Mesodermal cell (in vitro differentiated cells): Measurements from ENCODE around the gene TREML1.

Experiments used
- H3K27ac ChIP-seq: 2 replicates; pipeline ENCODE4 v1.7.0; 2013; ENCODE audit warnings: mild to moderate bottlenecking, low read depth, low read length, moderate library complexity; ENCODE audit not compliant: severe bottlenecking
- H3K36me3 ChIP-seq: 2 replicates; pipeline ENCODE4 v1.7.1; 2013; ENCODE audit warnings: mild to moderate bottlenecking, low read length, moderate library complexity; ENCODE audit not compliant: control insufficient read depth, insufficient read depth
- H3K4me1 ChIP-seq: one replicate; pipeline ENCODE4 v1.7.1; 2013; ENCODE audit warnings: mild to moderate bottlenecking, low read length; ENCODE audit not compliant: insufficient read depth, control insufficient read depth, poor library complexity, severe bottlenecking
- H3K4me3 ChIP-seq: 2 replicates; pipeline ENCODE4 v1.7.0; 2013; ENCODE audit warnings: low read length, control low read depth, mild to moderate bottlenecking; ENCODE audit not compliant: insufficient read depth, poor library complexity, severe bottlenecking; ENCODE audit errors: extremely low read depth
- H3K9me3 ChIP-seq: 2 replicates; pipeline ENCODE4 v1.7.1; 2013; ENCODE audit warnings: mild to moderate bottlenecking, low read length, moderate library complexity; ENCODE audit not compliant: control insufficient read depth
- WGBS, 2 experiments: methylation state at CpG; one replicate each; pipeline ENCODE4 v1.1.5; 2013; ENCODE audit warnings: missing lambda C conversion rate in 2 of 2; ENCODE audit not compliant: insufficient coverage in 2 of 2; 5-methylcytosine and 5-hydroxymethylcytosine counted together

The TREML1 gene

GRCh38 chr6:41177287-41177686 is 23.1 kb upstream of the TREML1 start:
- Histone ChIP-seq H3K36me3 (no peaks in the 10 kb centered on the region), H3K27ac (no peak overlapping the region), H3K4me1 (no peaks in the 10 kb centered on the region), H3K9me3 (no peaks in the 10 kb centered on the region), H3K4me3 (no peak overlapping the region)
- 76 to 78% methylated on average over 2 to 3 of the region's 3 CpGs for WGBS, 2 experiments

GRCh38 chr6:41176189-41176588 is 22.0 kb upstream of the TREML1 start:
- WGBS, 2 experiments = 92 to 95% methylated on average over 12 of the region's 12 CpGs
- no peak overlapping the region for H3K4me3 ChIP-seq
- H3K4me1 ChIP-seq = no peaks in the 10 kb centered on the region
- H3K9me3 ChIP-seq = no peaks in the 10 kb centered on the region
- no peak overlapping the region for H3K27ac ChIP-seq
- H3K36me3 ChIP-seq = no peaks in the 10 kb centered on the region

- no peaks in the 10 kb centered on the region for H3K9me3 ChIP-seq
- no peaks in the 10 kb centered on the region for H3K36me3 ChIP-seq
- H3K27ac ChIP-seq = no peak overlapping the region
- no CpG with 5 or more reads among the region's 1 CpG for whole genome bisulfite sequencing, 2 experiments
- H3K4me3 ChIP-seq = no peak overlapping the region
- no peaks in the 10 kb centered on the region for H3K4me1 ChIP-seq
Measured at GRCh38 chr6:41175084-41175483, 20.9 kb upstream of the TREML1 start.

DNA sequence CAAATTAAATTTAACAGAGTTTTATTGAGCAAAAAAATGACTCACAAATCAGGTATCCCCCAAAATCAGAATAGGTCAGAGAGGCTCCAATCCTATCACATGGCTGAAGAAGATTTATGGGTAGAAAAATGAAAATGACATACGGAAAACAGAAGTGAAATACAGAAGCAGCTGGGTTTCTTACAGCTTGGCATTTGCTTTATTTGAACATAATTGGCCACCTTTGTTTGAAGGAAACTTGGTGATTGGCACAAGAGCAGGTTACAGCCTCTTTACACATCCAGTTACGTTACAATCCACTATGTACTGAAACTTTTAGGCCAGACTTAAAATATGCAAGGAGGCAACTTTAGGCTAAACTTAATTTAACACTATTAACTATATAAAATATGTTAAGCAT is 20.5 kb upstream of the TREML1 start:
- Histone ChIP-seq H3K9me3 (no peaks in the 10 kb centered on the region), H3K36me3 (no peaks in the 10 kb centered on the region), H3K4me1 (no peaks in the 10 kb centered on the region), H3K4me3 (no peak overlapping the region), H3K27ac (no peak overlapping the region)
- WGBS, 2 experiments = 80 to 100% methylated on average over 1 of the region's 2 CpGs

GRCh38 chr6:41171908-41172307 is 17.8 kb upstream of the TREML1 start:
- H3K27ac ChIP-seq = no peak overlapping the region
- H3K9me3 ChIP-seq = no peaks in the 10 kb centered on the region
- H3K4me3 ChIP-seq = no peak overlapping the region
- no peaks in the 10 kb centered on the region for H3K36me3 ChIP-seq
- WGBS, 2 experiments = 67% methylated on average over 1 of the region's 3 CpGs; no CpG with 5 or more reads in 1 of the 2 experiments
- no peaks in the 10 kb centered on the region for H3K4me1 ChIP-seq

DNA sequence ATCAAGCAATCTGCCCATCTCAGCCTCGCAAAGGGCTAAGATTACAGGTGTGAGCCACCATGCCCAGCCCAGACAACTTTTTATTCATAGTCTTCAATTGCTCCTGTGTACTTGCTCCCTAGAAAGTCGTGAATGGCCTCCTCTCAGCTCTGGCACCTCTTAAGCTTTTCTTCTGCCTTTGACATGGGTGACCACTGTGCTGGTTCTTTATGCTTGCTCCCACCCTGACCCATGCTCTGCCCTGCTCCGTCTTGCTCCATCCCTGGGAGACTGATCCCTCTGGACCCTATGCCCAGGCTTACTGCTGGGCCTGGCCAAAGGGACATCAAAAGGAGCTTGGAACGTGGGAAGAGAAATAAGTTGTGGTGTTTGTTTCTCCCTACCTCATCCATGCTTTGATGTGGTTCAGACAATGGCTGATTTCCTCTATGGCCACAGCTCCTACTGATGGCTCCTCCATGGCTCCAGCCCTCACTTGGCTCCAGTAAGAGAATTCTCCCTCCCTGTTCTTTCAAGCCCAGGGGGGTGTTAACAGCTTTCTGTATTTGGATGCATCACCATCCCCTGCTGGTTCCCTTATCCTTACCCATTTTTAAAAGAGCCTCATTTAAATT is 16.5 kb upstream of the TREML1 start:
- no peaks in the 10 kb centered on the region for H3K36me3 ChIP-seq
- no peaks in the 10 kb centered on the region for H3K9me3 ChIP-seq
- no peak overlapping the region for H3K4me3 ChIP-seq
- H3K4me1 ChIP-seq = no peaks in the 10 kb centered on the region
- WGBS, 2 experiments = 90 to 91% methylated on average over 2 to 3 of the region's 4 CpGs
- no peak overlapping the region for H3K27ac ChIP-seq

DNA sequence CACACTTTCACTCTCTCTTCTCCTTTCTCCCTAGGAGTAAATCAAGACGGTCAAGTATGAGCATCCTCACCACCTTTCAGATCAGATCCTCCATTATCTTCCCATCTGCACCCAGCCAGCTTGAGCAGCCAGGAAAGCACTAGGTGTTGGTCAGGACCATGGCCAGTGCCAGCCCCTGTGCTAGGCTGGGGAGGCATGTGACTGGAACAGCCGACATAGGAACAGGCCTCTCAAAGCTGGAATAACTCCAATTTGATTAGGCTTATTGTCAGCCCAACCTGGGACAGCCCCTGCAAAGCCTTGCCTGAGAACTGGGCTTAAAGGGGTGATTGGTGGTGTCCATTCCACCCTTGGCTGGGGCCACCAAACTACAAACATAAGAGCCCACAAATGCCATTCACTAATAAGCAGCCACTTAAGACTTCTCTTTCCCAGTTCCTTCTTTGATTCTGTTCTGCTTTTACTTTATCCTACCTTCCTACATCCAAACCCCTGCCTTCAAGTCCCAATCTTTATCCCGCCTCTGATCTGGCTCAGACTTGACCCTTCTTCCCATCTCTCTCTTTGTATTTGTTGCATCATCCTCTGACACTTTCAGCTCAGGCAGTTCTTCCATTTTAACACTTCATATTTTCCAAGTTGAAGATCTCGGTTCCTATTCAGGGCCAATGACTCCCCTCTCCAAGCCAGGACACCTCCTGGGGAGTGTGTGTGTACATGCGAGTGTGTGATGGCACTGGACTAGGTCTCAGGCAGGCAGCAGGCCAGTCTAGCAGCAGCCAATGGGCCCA is 13.2 kb upstream of the TREML1 start:
- Histone ChIP-seq H3K4me1 (no peaks in the 10 kb centered on the region), H3K27ac (no peak overlapping the region), H3K4me3 (no peak overlapping the region), H3K36me3 (no peaks in the 10 kb centered on the region), H3K9me3 (no peaks in the 10 kb centered on the region)
- 76% methylated on average over 2 to 3 of the region's 5 CpGs for WGBS, 2 experiments

GRCh38 chr6:41164551-41165120 is 10.5 kb upstream of the TREML1 start:
- no peak overlapping the region for H3K27ac ChIP-seq
- no peaks in the 10 kb centered on the region for H3K4me1 ChIP-seq
- H3K36me3 ChIP-seq = no peaks in the 10 kb centered on the region
- H3K9me3 ChIP-seq = no peaks in the 10 kb centered on the region
- H3K4me3 ChIP-seq = no peak overlapping the region
- 92% methylated on average over 2 of the region's 4 CpGs; no CpG with 5 or more reads in 1 of the 2 experiments for WGBS, 2 experiments

- Histone ChIP-seq H3K27ac (no peak overlapping the region), H3K4me3 (no peak overlapping the region), H3K4me1 (no peaks in the 10 kb centered on the region), H3K36me3 (no peaks in the 10 kb centered on the region), H3K9me3 (no peaks in the 10 kb centered on the region)
- 89 to 93% methylated on average over 1 of the region's 1 CpG for WGBS, 2 experiments
Measured at GRCh38 chr6:41163419-41163717, 9.2 kb upstream of the TREML1 start.

- WGBS, 2 experiments = 82% methylated on average over 7 to 10 of the region's 10 CpGs
- Histone ChIP-seq H3K4me3 (no peak within 1 kb of the TSS), H3K36me3 (no peaks in the 10 kb centered on the region), H3K4me1 (no peaks in the 10 kb centered on the region), H3K27ac (no peak within 1 kb of the TSS), H3K9me3 (no peaks in the 10 kb centered on the region)
Measured at GRCh38 chr6:41162687-41163418, 8.7 kb upstream of the TREML1 start, which contains the start of gene TREM2. TSS of gene TREM2 (minus strand) at chr6:41163116. CDS start at chr6:41163082, 34 bp downstream.
